ENCODE measurements around the gene ZNF384.

GRCh38 chr12:6672143-6672542, 17.0 kb downstream of the ZNF384 start:
- no peak for TF ChIP-seq ARNT (IDR thresholded peaks at IDR 0.05)
- no peak for TF ChIP-seq CTBP1 (IDR thresholded peaks at IDR 0.05; ENCODE audit: borderline replicate concordance)
- no peak for TF ChIP-seq TARDBP (IDR thresholded peaks at IDR 0.05)
- TF ChIP-seq FOXM1 (IDR thresholded peaks at IDR 0.05; ENCODE audit: borderline replicate concordance), result no peak
- no peak for TF ChIP-seq ZNF384 (IDR thresholded peaks at IDR 0.05)
- no peak for TF ChIP-seq BHLHE40 (IDR thresholded peaks at IDR 0.05; ENCODE audit: borderline replicate concordance)
- no peak for TF ChIP-seq PKNOX1 (IDR thresholded peaks at IDR 0.05)
- TF ChIP-seq HDGF (IDR thresholded peaks at IDR 0.05; ENCODE audit: borderline replicate concordance), result no peak
